Osteoblast (primary cell): ENCODE measurements around the gene CORO2B. TPM values are rescaled to one million over a fixed set of nuclear protein-coding genes. Genes with fewer than 3 reads are reported as not detected.

ENCODE experiments used
- DNase-seq: peaks from one replicate; pipeline ENCODE4 v3.0.0; 2011; ENCODE audit warnings: low spot score, mixed read lengths; ENCODE audit not compliant: insufficient read length; ENCODE audit errors: missing footprints
- H2AFZ ChIP-seq: 2 replicates; pipeline ENCODE4 v1.6.0; 2011; ENCODE audit warnings: mild to moderate bottlenecking, low read length
- H3K27ac ChIP-seq: 2 replicates; pipeline ENCODE4 v1.5.1; 2011; ENCODE audit warnings: mild to moderate bottlenecking, low read depth, low read length, moderate library complexity
- H3K27me3 ChIP-seq: 2 replicates; pipeline ENCODE4 v1.6.0; 2012; ENCODE audit warnings: mild to moderate bottlenecking, control low read depth, inconsistent platforms, low read length, moderate library complexity; ENCODE audit not compliant: insufficient read depth
- H3K36me3 ChIP-seq: 2 replicates; pipeline ENCODE4 v1.5.1; 2011; ENCODE audit warnings: mild to moderate bottlenecking, low read length, control low read depth, moderate library complexity; ENCODE audit not compliant: insufficient read depth
- H3K4me1 ChIP-seq: 2 replicates; pipeline ENCODE4 v1.5.1; 2011; ENCODE audit warnings: mild to moderate bottlenecking, low read length, control low read depth, moderate library complexity; ENCODE audit not compliant: insufficient read depth
- H3K4me2 ChIP-seq: 2 replicates; pipeline ENCODE4 v1.6.0; 2011; ENCODE audit warnings: mild to moderate bottlenecking, low read length; ENCODE audit not compliant: insufficient read depth
- H3K4me3 ChIP-seq: fragments of 200-600 bp; sonication (generic); 3 replicates; pipeline ENCODE4 v1.5.1; 2012; ENCODE audit warnings: mild to moderate bottlenecking, low read length, inconsistent platforms; ENCODE audit not compliant: insufficient read depth
- H3K79me2 ChIP-seq: 2 replicates; pipeline ENCODE4 v1.6.0; 2012; ENCODE audit warnings: mild to moderate bottlenecking, low read length, control low read depth, inconsistent platforms; ENCODE audit not compliant: insufficient read depth
- H3K9me3 ChIP-seq: 2 replicates; pipeline ENCODE4 v1.5.1; 2011; ENCODE audit warnings: low read depth, low read length, control low read depth
- H4K20me1 ChIP-seq: 2 replicates; pipeline ENCODE4 v1.6.0; 2012; ENCODE audit warnings: mild to moderate bottlenecking, low read length, control low read depth; ENCODE audit not compliant: insufficient read depth
- total RNA-seq: library from RNA; depleted of rRNA; stranded (reverse); fragments of >200 nt; gene quantifications from 2 replicates; pipeline ENCODE4 v1.2.3, GENCODE V29; 2012
- TF ChIP-seq, protein P1 (sequence below): IDR thresholded peaks from 2 replicates; pipeline ENCODE4 v1.5.1; 2011; ENCODE audit warnings: mild to moderate bottlenecking, low read depth, low read length, moderate library complexity; ENCODE audit errors: extremely low read depth

CORO2B gene
- total RNA-seq, 1 donor: 10.5 TPM

DNA sequence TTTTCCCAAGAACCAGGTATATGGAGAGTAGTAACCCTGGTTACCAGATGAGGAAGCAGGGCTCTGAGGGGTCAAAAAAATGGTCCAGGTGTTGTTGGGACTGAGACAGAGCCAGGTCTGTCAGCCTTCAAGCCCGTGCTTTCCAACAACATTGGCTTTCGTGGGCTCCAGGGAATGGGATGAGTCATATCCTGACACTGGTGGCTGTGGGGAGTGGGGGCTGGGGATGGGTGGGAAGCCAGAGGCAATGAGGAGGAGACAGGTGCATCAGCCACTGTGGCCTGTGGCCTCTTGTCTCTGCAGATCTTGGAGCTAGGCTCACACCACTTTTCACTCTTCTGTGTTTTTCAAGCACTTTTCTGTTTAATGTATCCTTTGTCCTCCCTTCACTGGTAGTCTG lies 38.2 kb downstream of the CORO2B start:
- Histone ChIP-seq H3K4me1 (peaks cover 56% of the 10 kb centered on the region), H4K20me1 (no peaks in the 10 kb centered on the region), H3K4me3 (no peak overlapping the region), H3K9me3 (no peaks in the 10 kb centered on the region), H3K27me3 (no peaks in the 10 kb centered on the region), H3K36me3 (no peaks in the 10 kb centered on the region), H2AFZ (no peak overlapping the region), H3K79me2 (peaks cover 27% of the 10 kb centered on the region), H3K4me2 (no peak overlapping the region), H3K27ac (no peak overlapping the region)
- DNase-seq: peak; percentile 65
- TF ChIP-seq, protein P1, sequence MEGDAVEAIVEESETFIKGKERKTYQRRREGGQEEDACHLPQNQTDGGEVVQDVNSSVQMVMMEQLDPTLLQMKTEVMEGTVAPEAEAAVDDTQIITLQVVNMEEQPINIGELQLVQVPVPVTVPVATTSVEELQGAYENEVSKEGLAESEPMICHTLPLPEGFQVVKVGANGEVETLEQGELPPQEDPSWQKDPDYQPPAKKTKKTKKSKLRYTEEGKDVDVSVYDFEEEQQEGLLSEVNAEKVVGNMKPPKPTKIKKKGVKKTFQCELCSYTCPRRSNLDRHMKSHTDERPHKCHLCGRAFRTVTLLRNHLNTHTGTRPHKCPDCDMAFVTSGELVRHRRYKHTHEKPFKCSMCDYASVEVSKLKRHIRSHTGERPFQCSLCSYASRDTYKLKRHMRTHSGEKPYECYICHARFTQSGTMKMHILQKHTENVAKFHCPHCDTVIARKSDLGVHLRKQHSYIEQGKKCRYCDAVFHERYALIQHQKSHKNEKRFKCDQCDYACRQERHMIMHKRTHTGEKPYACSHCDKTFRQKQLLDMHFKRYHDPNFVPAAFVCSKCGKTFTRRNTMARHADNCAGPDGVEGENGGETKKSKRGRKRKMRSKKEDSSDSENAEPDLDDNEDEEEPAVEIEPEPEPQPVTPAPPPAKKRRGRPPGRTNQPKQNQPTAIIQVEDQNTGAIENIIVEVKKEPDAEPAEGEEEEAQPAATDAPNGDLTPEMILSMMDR: no peak

DNA sequence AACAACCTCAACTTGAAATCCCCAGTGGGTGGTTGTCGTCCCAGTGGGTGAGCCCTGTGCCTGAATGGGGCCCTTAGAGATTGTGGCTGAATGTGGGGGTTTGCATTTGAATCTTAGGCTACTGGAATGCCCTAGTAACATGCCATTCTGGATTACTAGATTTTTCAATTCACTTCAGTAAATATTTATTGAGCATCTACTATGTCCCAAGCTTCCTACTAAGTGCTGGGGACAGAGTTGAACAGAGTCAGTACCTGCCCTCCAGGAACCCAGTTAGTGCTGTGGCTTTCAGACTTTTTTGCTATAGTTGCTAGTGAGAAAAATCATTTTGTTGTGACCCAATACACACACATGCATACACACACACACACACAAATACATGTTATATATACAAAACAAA lies 39.0 kb downstream of the CORO2B start:
- Histone ChIP-seq H3K4me2 (no peak overlapping the region), H3K4me1 (peaks cover 56% of the 10 kb centered on the region), H3K79me2 (peaks cover 35% of the 10 kb centered on the region), H4K20me1 (no peaks in the 10 kb centered on the region), H3K36me3 (no peaks in the 10 kb centered on the region), H3K4me3 (no peak overlapping the region), H3K27ac (no peak overlapping the region), H2AFZ (no peak overlapping the region), H3K27me3 (no peaks in the 10 kb centered on the region), H3K9me3 (no peaks in the 10 kb centered on the region)
- DNase-seq: no peak
- TF ChIP-seq, protein P1: no peak

- peaks cover 33% of the 10 kb centered on the region for H3K79me2 ChIP-seq
- H3K4me3 ChIP-seq: no peak overlapping the region
- H3K27ac ChIP-seq: peak overlapping the region; percentile 11
- no peak overlapping the region for H2AFZ ChIP-seq
- H3K9me3 ChIP-seq: no peaks in the 10 kb centered on the region
- no peaks in the 10 kb centered on the region for H4K20me1 ChIP-seq
- TF ChIP-seq, protein P1: no peak
- H3K36me3 ChIP-seq: no peaks in the 10 kb centered on the region
- no peaks in the 10 kb centered on the region for H3K27me3 ChIP-seq
- peak overlapping the region; percentile 10 for H3K4me2 ChIP-seq
- peaks cover 56% of the 10 kb centered on the region for H3K4me1 ChIP-seq
- DNase-seq: no peak
These were observed 39.6 kb downstream of the CORO2B start for GRCh38 chr15:68618394-68618793.

DNA sequence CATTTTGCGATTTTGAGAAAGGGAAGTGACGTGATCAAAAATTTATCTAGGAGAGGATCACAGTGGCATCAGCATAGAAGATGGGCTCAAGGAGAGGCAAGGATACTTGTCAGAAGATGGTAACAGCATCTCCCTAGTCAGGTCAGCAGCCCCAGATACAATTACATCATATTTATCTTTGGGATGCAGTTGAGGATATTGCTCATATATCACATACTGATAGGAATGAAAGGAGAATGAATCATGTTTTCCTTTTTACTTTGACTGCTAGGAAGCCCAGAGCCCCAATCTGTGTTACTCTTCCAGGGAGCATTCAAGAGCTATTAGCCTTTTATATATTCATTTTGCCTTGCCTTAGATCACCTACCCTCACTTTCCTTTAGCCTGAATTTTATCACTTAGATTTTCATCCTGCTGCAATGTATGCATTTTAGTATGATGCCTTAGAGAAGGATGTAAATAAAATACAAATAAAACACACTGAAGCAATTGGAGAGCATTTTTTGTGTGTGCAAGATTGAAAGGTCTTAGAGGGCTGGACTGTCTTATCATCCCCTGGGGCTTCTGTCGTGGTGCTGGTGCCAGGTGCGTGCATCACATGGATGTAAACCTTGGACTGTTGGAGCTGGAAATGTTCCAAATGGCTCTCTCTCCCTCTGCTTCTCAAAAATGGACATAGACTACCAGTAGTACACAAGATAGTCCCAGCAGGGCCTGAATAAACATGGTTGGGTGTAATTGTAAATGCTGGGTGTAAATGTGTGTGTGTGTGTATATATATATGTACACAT lies 40.3 kb downstream of the CORO2B start:
- Histone ChIP-seq H2AFZ (no peak overlapping the region), H4K20me1 (no peaks in the 10 kb centered on the region), H3K4me3 (no peak overlapping the region), H3K79me2 (peaks cover 29% of the 10 kb centered on the region), H3K36me3 (no peaks in the 10 kb centered on the region), H3K27me3 (no peaks in the 10 kb centered on the region), H3K9me3 (no peaks in the 10 kb centered on the region), H3K4me2 (no peak overlapping the region), H3K27ac (peak overlapping the region; percentile 11), H3K4me1 (peaks cover 53% of the 10 kb centered on the region)
- peak; percentile 95 for DNase-seq
- TF ChIP-seq, protein P1: no peak
